Gastrocnemius medialis (tissue), 4 donors: ENCODE measurements around the gene MCEMP1. TPM values are rescaled to one million over a fixed set of nuclear protein-coding genes. Genes with fewer than 3 reads are reported as not detected.

Experiments
- ATAC-seq, 2 donors: fragments of 150-250 bp; one replicate each; pipeline ENCODE4 v1.9.1; 2016
- DNase-seq, 2 donors: peaks; one replicate each; pipeline ENCODE4 v3.0.0-alpha.2; 2019
- H3K27ac ChIP-seq, 4 donors: fragments of 200-600 bp; sonication (generic); 1 replicate in 1 of 4; 2 replicates in 3 of 4; pipeline ENCODE4 v1.5.1; 2016 to 2018; ENCODE audit warnings: mild to moderate bottlenecking in 2 of 4, moderate library complexity in 1 of 4
- H3K27me3 ChIP-seq, 3 donors: fragments of 200-600 bp; sonication (generic) in 2 of 3; 1 replicate in 1 of 3; 2 replicates in 2 of 3; pipeline versions ENCODE4 v1.5.1 to v1.6.0; 2016 to 2019; ENCODE audit warnings: mild to moderate bottlenecking in 1 of 3, moderate library complexity in 1 of 3
- H3K36me3 ChIP-seq, 2 donors: fragments of 200-600 bp; sonication (generic) in 1 of 2; one replicate each; pipeline ENCODE4 v1.5.1; 2017 to 2018
- H3K4me1 ChIP-seq, 2 donors: fragments of 200-600 bp; sonication (generic) in 1 of 2; one replicate each; pipeline ENCODE4 v1.5.1; 2016 to 2017; ENCODE audit warnings: mild to moderate bottlenecking in 2 of 2
- H3K4me3 ChIP-seq, 4 donors: fragments of 200-600 bp; sonication (generic) in 3 of 4; 1 replicate in 1 of 4; 2 replicates in 3 of 4; pipeline ENCODE4 v1.5.1; 2016 to 2019; ENCODE audit warnings: mild to moderate bottlenecking in 2 of 4
- H3K9me3 ChIP-seq, 3 donors: fragments of 200-600 bp; sonication (generic) in 2 of 3; 1 replicate in 1 of 3; 2 replicates in 2 of 3; pipeline ENCODE4 v1.5.1; 2016 to 2019
- POLR2A ChIP-seq, 2 donors: fragments of 450-650 bp; IDR thresholded peaks; one replicate each; pipeline ENCODE4 v1.6.1; 2017; ENCODE audit warnings: antibody characterized with exemption in 2 of 2, mild to moderate bottlenecking in 2 of 2, moderate library complexity in 2 of 2
- in situ Hi-C, 4 donors: fragments of 200-750 bp; cut with MboI; loops; one replicate each; pipeline versions ENCODE4 v1.15.0 to v1.8.0; 2017; ENCODE audit warnings: low sequenced_read_pairs in 4 of 4
- intact Hi-C: fragments of 100-400 bp; cut with DNase I; formaldehyde crosslinking; loops from one replicate; pipeline ENCODE4 v1.15.1; 2023; ENCODE audit warnings: low total_unique reads
- total RNA-seq, 4 donors: library from RNA; depleted of rRNA; stranded (reverse); fragments of >200 nt; gene quantifications; one replicate each; pipeline versions ENCODE4 v1.1.0 to v1.2.3, GENCODE V29; 2016
- TF ChIP-seq, protein P1 (sequence below), 5 experiments: fragments of 450-650 bp in 3 of 5; fragments of 200-600 bp in 2 of 5; sonication (generic) in 2 of 5; IDR thresholded peaks in 4 of 5; conservative IDR thresholded peaks in 1 of 5; 1 replicate in 4 of 5; 2 replicates in 1 of 5; pipeline ENCODE4 v1.5.1; 2016 to 2019; ENCODE audit warnings: antibody characterized with exemption in 5 of 5, mild to moderate bottlenecking in 3 of 5, moderate library complexity in 3 of 5

The MCEMP1 gene
- total RNA-seq, 4 donors from 2014 or later, result 0.16 to 1.2 TPM; not detected in 2

DNA sequence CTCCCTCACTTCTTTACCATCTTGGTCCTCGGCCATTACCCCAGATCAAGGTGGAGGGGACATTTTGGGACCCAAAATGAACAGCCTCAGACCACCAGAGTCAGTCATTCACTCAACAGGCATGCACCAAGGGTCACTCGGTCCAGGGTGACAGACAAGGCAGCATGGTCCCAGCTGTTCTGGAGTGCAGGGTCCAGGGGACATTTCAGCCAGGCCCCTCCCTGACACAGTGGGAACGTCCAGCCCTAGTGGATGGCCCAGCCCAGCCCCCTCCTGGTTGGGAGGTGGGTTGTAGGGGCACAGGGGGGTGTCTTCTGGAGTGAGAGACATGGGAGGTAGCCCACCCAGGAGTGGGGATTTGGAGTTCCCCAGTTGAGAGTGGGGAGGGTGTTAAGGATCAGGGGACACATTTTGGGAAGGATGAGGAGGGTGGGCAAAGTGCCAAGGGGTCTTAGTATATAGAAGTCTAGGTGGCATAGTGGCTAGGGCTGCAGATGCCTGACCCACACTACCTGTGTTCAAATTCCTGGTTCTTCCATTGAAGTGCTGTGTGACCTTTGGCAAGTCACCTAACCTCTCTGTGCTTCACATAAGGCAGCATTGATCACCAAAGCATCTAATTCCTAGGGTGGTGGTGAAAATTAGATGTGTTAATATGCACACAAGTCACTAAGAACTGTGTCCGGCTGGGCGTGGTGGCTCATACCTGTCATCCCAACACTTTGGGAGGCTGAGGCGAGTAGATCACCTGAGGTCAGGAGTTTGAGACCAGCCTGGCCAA is 27.6 kb downstream of the MCEMP1 start:
- Histone ChIP-seq H3K36me3 (no peaks in the 10 kb centered on the region), H3K4me1 (no peaks in the 10 kb centered on the region), H3K27me3 (peaks cover 0 to 8% (median 3%) of the 10 kb centered on the region in 3 donors), H3K4me3 (no peak overlapping the region), H3K9me3 (no peaks in the 10 kb centered on the region), H3K27ac (no peak overlapping the region)
- intact Hi-C loops, result no loop called here
- DNase-seq (no peak), ATAC-seq (no peak)
- TF ChIP-seq, protein P1, sequence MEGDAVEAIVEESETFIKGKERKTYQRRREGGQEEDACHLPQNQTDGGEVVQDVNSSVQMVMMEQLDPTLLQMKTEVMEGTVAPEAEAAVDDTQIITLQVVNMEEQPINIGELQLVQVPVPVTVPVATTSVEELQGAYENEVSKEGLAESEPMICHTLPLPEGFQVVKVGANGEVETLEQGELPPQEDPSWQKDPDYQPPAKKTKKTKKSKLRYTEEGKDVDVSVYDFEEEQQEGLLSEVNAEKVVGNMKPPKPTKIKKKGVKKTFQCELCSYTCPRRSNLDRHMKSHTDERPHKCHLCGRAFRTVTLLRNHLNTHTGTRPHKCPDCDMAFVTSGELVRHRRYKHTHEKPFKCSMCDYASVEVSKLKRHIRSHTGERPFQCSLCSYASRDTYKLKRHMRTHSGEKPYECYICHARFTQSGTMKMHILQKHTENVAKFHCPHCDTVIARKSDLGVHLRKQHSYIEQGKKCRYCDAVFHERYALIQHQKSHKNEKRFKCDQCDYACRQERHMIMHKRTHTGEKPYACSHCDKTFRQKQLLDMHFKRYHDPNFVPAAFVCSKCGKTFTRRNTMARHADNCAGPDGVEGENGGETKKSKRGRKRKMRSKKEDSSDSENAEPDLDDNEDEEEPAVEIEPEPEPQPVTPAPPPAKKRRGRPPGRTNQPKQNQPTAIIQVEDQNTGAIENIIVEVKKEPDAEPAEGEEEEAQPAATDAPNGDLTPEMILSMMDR (IDR thresholded peaks at IDR 0.05 in 4 of 5, conservative IDR thresholded peaks at IDR 0.05 in 1 of 5), result no peak
- TF ChIP-seq POLR2A (IDR thresholded peaks at IDR 0.05), result no peak
- in situ Hi-C loops, result no loop called here

DNA sequence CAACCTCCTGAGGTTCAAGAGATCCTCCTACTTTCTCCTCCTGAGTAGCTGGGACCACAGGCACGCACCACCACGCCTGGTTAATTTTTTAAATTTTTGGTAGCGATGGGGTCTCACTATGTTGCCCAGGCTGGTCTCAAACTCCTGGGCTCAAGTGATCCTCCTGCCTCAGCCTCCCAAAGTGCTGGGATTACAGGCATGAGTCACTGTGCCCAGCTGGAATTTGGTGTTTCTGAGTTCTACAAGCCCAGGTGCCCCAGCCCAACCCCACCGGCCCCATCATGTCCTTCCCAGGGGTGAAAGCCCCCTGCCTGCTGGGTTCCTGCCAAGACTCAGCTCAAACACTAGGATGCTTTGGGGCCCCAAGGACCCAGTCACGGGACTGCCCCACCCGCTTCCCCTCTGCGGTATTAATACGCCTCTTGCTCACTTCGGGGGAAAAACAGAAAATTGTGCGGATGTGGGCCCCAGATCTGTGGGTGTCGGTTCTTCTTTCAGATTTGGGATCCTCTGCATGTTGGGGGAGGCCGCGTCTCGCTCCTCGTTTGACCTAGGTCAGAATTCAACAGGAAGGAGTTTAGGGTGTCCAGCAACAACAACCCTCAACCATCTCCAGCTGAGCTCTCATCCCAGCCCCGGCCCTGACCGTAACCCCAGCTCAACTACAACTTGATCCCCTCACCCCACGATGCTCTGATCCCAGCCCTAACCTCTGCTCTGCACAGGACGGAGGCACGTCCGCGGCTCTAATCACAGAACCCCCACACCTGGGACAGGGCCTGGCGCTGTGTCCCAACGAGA is 28.7 kb downstream of the MCEMP1 start:
- no peak for ATAC-seq
- no peak overlapping the region for H3K4me3 ChIP-seq
- intact Hi-C loops (no loop called here), in situ Hi-C loops (no loop called here)
- peak overlapping the region in 1 of 4 donors; percentile 7 for H3K27ac ChIP-seq
- H3K9me3 ChIP-seq, result no peaks in the 10 kb centered on the region
- TF ChIP-seq, protein P1 (IDR thresholded peaks at IDR 0.05 in 4 of 5, conservative IDR thresholded peaks at IDR 0.05 in 1 of 5), result no peak
- no peaks in the 10 kb centered on the region for H3K36me3 ChIP-seq
- peak; percentile 20 to 37 for DNase-seq
- peaks cover 0 to 8% (median 3%) of the 10 kb centered on the region in 3 donors for H3K27me3 ChIP-seq
- no peaks in the 10 kb centered on the region for H3K4me1 ChIP-seq

DNA sequence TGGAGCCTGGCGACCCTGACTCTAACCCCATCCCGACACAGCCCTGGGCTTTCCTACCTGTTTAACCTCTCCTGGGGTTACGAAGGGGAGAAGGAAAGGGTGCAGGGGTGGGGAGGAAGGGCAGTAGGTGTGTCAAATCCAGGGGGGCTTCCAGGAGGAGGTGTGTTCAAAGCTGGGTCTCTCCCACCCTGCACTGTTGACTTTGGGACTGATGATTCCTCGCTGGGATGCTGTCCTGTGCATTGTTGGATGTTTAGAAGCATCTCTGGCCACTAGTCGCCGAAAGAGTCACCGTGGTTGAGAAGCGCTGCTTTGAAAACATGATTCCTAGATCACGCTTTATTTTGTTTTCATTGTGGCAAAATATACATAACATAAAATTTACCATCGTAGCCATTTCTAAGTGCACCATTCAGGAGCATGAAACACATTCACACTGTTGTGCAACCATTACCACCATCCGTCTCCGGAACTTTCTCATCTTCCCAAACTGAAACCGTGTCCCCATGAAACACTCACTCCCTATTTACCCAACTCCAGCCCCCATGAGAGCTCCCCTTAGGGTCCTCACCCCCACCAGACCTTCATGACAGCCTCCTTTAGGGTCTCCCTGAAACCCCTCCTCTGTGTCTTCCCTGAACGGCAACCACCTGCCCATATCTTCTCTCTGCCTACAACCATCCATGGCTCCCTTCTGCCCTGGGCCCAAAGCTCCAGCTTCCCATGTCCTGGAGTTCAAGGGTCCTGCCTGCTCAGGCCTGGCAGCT is 29.5 kb downstream of the MCEMP1 start:
- no peak for TF ChIP-seq POLR2A (IDR thresholded peaks at IDR 0.05)
- TF ChIP-seq, protein P1 (IDR thresholded peaks at IDR 0.05 in 4 of 5, conservative IDR thresholded peaks at IDR 0.05 in 1 of 5), result no peak
- Histone ChIP-seq H3K36me3 (no peaks in the 10 kb centered on the region), H3K4me3 (no peak overlapping the region), H3K27me3 (peaks cover 0 to under 1% (median 0%) of the 10 kb centered on the region in 3 donors), H3K27ac (peak overlapping the region in 1 of 4 donors; percentile 7), H3K9me3 (no peaks in the 10 kb centered on the region), H3K4me1 (no peaks in the 10 kb centered on the region)
- intact Hi-C loops, result no loop called here
- ATAC-seq (no peak), DNase-seq (no peak)
- in situ Hi-C loops, result no loop called here

DNA sequence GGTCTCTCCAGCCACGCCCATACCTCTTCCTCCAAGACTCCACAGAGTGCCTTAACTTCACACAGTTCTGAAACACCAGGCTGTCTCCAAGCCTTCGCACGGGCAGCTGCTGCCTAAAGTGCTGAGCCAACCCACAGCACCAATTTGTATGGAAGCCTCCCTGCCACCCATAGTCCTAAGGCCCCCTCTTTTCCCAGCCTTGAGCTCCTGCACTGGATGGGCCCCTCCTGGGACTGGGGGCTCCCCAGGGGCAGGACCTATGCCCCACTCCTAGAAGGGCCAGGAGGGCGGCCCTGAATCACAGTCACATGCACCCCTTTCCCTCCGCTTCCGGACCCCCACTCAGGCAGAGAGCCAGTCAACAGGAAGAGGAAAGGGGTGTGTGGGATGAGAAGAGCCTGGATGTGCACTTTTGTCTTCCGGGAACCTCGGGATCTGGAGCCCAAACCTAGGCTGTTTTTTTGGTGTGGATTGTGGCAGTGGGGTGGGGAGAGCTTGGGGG is 30.1 kb downstream of the MCEMP1 start:
- Histone ChIP-seq H3K9me3 (no peaks in the 10 kb centered on the region), H3K36me3 (no peaks in the 10 kb centered on the region), H3K4me3 (no peak overlapping the region), H3K4me1 (no peaks in the 10 kb centered on the region), H3K27ac (no peak overlapping the region), H3K27me3 (no peaks in the 10 kb centered on the region)
- in situ Hi-C loops, result no loop called here
- TF ChIP-seq, protein P1 (IDR thresholded peaks at IDR 0.05 in 4 of 5, conservative IDR thresholded peaks at IDR 0.05 in 1 of 5), result no peak
- no peak for TF ChIP-seq POLR2A (IDR thresholded peaks at IDR 0.05)
- DNase-seq (no peak), ATAC-seq (no peak)
- intact Hi-C loops, result no loop called here
